Measurements from ENCODE around the gene TNS1.

Gene TNS1

GRCh38 chr2:217863883-217864282 lies 138.9 kb downstream of the TNS1 start:
- DNase-seq = no peak

DNA sequence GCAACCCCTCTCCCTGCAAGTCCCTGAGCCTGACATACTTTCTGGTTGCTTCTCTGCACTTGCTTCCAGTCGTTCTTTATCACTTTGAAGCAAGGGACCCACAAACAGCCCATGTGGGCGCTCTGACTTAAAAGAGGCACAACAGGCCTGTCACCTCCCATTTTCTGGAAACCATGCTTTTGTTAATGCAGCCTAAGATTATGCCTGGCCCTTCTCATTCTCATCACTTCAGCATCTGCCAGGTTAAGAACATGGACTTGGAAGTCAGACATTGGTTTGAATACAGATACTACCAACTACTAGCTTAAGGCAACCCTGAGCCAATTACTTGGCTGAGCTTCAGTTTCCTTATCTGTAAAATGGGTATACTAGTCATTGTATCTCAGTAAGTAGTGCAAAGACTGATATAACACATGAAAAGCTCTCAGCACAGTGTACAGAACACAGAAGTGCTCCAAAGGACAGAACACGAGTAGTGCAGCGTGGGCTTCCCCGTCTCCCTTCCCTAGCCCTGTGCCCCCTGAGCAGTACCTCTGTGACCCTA lies 141.4 kb downstream of the TNS1 start:
- no peak for DNase-seq

- no peak for DNase-seq
These were observed 142.9 kb downstream of the TNS1 start for GRCh38 chr2:217859926-217860325.

DNA sequence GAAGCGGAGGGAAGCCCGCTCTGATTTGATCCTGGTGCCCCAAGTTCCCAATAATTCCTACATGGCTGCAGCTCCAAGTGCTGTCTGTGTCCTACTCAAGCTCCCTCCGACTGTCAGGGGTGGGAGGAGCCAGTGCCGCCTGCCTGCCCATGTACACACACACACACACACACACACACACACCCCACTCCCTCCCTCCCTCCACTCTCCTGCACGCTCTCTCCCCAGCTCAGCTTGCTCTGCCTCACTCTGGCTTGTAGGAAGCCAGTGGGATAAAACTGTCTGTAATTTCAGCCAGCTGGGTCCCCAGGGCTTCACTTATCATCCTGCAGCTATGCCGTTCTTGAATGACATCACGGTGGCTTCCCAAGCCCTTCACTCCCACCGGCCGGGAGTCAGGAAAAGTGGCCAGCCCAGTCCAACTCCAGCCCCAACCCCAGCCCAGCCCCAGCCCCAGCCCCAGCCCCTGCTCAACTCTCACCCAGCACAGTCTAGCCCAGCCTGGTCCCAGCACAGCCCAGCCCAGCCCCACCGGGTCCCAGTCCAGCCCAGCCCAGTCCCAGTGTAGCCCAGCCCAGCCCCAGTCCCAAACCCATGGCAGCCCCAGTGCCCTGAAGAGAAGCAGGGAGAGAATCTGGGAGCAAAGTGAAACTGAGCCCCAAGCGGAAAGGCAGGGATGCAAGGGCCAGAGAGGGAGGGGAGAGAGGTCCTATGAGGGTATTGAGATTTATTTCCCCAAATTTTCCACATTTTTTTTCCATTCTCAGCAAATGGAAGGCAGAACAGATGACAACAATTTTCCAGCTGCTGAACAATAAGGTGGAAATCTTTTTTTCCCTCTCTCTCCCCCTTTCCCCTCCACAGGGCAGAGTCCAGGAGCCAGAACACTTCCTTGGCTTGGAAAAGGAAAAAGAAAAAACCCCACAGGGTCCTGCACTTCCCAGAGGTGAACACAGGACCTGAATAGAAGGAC lies 144.0 kb downstream of the TNS1 start:
- no peak for DNase-seq

DNA sequence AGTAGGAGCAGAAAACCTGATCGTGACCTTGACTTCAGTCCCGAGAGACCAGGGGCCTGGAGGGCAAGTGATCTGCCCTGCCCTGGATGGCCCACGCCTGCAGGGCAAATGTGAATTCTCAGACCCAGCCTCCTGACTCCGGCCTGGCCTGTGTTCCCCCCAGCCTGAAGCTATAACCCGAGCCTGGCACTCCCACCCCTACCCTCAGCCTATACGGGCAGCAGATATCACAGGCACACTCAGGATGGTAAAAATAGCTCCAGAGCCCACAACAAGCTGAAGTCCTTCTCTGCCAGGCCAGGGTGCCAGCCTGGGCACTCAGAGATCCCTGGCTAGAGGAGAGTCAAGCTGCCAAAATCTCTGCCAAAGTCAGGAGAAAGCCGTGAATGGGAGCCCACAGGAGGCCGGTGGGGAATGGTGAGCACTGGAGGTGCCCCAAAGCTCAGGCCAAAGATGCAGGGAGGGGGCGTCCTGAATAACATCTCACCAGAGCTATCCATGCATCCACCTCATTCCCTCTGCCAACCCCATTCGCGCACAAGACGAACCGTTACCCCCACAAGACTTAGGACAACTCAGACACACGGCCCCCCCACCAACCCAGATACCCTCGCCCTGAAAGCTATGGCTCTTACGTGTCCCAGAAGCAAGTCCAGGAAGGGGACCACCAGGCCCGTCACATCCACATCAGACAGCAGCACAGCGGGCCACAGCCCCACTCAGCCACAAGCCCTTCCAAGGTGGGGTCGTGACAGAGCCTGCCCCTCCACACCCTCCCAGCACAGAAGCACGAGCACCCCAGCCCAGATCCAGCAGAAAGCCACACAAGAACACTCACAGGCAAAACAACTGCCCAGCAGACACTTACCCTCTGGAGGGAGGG lies 144.9 kb downstream of the TNS1 start:
- DNase-seq = no peak

DNA sequence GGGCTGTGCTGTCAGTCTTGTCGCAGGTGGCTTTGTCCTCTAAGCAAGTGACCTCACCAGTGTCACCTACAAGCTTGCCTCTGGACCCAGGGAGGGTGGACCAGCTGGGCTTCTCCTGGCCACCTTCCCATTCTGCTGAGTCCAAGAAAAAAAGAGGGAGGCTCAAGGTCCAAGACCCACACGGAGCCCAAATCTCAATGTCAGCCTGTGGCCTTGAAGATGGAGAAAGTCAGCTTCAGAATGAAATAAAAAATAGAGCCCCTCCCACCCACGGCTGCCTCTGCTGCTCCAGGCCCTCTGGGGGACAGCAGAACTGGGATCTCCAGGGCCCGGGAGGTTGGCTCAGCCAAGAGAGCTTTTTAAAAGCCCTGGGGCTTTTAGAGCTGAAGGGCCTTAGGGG lies 145.9 kb downstream of the TNS1 start:
- DNase-seq = no peak

- DNase-seq = no peak
These were observed 146.6 kb downstream of the TNS1 start for GRCh38 chr2:217856159-217856558.

DNA sequence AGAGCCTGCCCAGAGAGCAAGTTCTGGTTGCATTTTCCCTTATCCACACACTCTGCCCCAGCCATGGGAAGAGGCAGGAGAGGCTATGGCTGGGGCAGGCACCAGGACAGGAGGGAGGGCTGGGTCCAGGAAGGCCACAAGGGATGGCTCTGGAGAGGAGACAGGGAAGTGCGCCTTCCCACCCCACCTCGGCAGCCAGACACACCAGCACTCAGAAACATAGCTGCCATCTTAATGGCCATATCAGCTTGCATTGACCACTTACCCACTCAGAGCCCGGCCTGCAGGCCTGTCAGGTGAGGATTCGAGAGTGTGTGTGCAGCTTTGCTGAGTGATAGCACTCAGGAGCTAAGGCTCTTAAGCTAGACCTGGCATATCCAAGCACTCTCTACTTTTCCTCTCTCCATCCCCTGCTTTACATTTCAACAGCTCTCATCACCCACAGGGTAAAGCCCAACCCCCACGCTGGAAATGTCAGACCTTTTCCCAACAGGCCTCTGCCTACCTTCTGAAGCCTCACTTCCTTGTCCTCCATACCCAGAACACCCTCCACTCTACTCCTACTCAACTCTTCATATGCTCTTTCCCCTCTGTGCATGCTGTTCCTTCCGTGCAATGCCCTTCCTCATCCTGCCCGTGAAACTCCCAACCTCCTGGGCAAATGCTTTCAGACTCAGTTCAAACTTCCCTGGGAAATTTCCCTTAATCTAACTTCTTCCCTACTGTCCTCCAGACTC lies 147.9 kb downstream of the TNS1 start:
- peak; percentile 38 to 43 (median 41) for DNase-seq

- no peak for DNase-seq
These were observed 148.8 kb downstream of the TNS1 start for GRCh38 chr2:217853961-217854360.

DNA sequence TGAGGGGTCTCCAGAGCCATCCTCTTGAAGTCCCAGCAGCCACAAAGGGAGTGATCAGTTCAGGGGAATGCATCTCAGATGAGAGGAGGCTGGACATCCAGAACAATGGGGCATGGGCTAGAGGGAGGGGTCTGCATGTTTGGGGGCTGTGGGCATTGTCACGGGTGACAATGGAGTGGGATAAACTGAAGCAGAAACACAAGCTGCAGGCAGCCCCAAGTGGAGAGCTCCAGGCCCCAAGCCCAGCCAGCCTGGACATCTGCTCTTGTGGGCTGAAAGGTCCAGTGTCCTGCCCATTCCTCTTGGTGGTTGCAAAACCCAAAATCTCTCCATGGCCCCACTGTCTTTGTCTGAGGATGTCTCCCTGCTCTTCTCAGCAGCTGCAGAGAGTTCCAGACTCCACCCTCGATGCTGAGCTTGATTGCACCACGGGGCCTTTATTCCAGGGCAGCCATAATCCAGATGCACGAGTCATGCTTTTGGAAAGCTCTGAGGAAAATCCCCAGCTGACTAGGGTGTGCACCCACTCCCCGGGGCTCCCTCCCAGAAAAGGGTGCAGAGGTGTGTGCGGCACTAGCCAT lies 149.4 kb downstream of the TNS1 start:
- peak; percentile 69 to 74 (median 72) for DNase-seq

GRCh38 chr2:217852555-217853211 lies 150.1 kb downstream of the TNS1 start:
- DNase-seq = no peak

DNA sequence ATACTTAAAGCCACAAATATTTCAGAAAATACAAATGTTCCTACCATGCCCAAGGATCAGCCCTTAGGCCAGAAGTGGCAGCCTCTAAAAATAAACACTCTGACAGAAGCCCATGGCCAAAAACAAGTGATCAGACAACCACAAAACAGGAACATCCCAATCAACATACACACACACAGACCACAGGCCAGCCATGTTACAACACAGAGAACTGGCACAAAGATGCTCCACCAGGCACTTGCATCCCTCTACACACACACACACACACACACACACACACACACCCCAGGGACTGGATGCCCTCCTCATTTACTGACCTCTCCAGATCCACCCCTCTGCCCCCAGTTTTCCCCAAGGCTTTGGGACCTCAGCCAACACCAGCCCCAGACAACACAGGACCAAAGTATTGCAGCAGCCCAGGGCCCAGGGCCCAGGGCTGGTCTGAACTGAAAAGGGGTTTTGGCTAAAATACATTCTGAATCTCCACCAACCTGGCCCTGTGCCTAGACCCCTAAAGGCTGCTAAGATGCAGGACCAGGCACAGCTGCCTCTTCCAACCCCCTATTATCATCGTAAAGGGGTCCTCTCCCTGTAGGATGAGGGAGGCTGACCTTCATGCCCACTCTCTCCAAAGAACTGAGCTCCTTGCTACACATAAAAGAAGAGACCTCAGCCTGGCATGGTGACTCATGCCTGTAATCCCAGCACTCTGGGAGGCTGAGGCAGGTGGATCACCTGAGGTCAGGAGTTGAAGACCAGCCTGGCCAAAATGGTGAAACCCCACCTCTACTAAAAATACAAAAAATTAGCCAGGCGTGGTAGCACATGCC lies 151.4 kb downstream of the TNS1 start:
- peak; percentile 48 to 59 (median 55) for DNase-seq

GRCh38 chr2:217849154-217849975 lies 153.4 kb downstream of the TNS1 start:
- DNase-seq = no peak

- no peak for DNase-seq
These were observed 154.3 kb downstream of the TNS1 start for GRCh38 chr2:217848351-217848957.

DNA sequence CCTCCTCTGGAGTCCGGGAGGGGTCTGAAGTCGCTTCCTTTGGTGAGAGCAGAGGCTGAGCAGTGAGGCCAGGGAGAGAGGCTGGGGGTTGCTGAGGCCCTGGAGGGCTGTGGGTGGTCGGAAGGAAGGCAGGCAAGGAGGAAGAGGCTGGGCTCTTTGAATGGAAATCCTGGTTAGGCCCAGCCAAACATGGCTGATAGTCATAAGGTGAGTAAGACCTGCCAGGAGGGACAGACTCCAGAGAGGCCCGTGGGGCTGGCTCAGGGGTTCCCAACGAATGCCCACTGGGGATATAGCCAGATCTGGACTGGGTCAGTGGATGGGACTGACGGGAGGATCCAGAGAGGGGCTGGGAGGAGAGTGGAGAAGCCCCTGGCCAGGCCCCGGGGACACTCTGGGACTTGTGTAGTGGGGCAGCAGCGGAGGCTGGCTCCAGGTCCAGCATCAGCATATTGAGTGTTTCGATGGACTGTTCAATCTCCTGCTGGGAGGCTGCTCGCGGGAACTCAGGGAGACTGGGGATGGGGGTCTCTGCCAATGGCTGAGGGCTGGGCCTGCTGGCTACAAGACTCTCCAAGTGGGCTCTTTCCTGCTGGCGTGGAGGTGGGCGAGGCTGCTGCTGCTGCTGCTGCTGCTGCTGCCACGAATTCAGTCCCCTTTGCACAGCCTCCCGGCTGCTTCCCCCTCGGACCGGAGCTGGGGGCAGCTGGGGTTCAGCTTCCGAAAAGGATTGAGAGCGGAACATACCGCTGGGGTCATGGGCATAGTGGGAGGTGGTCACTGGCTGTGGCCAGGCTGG lies 155.0 kb downstream of the TNS1 start:
- DNase-seq = no peak

DNA sequence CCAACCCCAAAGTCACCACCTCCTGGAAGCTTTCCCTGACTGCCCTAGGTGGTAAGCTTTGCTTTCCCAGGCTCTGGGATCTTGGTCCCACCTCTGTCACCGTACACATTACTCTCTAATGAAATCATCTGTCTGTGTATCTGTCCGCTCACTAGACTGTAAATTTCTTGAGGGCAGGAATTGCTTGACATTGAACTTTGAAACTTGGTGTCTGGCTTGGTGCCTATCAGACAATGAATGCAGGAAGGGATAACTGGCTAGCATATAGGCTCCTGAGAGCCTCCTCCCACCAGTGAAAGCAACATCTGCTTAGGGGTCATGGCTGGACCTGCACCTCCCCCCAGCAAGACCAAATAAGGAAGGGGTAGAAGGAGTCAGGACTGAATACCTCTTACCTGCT lies 155.7 kb downstream of the TNS1 start:
- no peak for DNase-seq

DNA sequence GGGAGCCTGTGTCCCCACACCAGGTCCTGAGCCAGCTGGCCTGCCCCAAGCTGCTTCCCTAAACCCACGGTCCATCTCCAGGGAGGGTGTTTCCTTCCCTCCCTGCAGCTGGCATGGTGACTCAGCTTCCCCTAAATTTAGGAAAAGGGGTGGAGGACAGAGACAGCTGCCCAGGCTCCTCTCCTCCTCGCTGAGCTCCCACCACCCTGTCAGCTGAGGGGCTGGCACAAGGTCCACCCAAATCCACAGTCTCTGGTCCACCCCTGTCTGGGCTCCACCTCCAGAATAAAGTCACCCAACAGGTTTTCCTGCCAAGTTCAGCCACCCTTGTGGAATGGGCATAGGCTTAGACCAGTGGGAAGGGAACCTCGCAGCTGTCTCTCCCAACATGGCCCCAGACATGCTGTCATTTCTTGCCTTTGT lies 156.5 kb downstream of the TNS1 start:
- DNase-seq = peak; percentile 82 to 88 (median 88)

GRCh38 chr2:217845301-217845700 lies 157.5 kb downstream of the TNS1 start:
- peak in 1 of 3 donors; percentile 51 for DNase-seq

Data from suppressor macrophage treated with lipopolysaccharide for 1 hour (primary cell).